Stimulated activated CD8-positive, alpha-beta memory T cell treated with anti-CD3 and anti-CD28 coated beads, Interleukin-4, amount 100 ng/mL, for 4 hours (primary cell): ENCODE data around the gene RBM23.

Experiments used
- DNase-seq, 2 donors: peaks; one replicate each; pipeline ENCODE4 v3.0.0-alpha.2; 2020; ENCODE audit warnings: low read depth in 2 of 2, low spot score in 1 of 2

The RBM23 gene

GRCh38 chr14:22844221-22845102 lies 74.5 kb downstream of the RBM23 start:
- no peak for DNase-seq
